ENCODE data around the gene TULP4. TPM values are rescaled to one million over a fixed set of nuclear protein-coding genes. Genes with fewer than 3 reads are reported as not detected.

TULP4 gene
- polyA plus RNA-seq, 1 donor (not counting 4 experiments of a cell fraction or from before 2014, with no cell fraction given), result 13.1 TPM

GRCh38 chr6:158544428-158544827 is 232.2 kb downstream of the TULP4 start:
- TF ChIP-seq CTCF (optimal IDR thresholded peaks at IDR 0.05 in 1 of 3, IDR thresholded peaks at IDR 0.05 in 1 of 3, conservative IDR thresholded peaks at IDR 0.05 in 1 of 3; ENCODE audit: extremely low read depth in 1 of 3, insufficient read depth in 2 of 3, low read length in 3 of 3) (no peak), EZH2 (IDR thresholded peaks at IDR 0.05; ENCODE audit: low read length) (no peak)
- dilution Hi-C loops (cut with MboI; ENCODE audit: extremely low pct_ligation_motif_present, low sequenced_read_pairs), result no loop called here

GRCh38 chr6:158545043-158545966 is 233.0 kb downstream of the TULP4 start:
- no peaks in the 10 kb centered on the region for H3K4me1 ChIP-seq (ENCODE audit: control insufficient read depth, extremely low read depth, insufficient read depth, low read length)
- no peak overlapping the region for H3K4me3 ChIP-seq (ENCODE audit: control insufficient read depth in 2 of 3, extremely low read depth in 1 of 3, insufficient read depth in 2 of 3, low read depth in 1 of 3, low read length in 3 of 3)
- H3K9ac ChIP-seq (ENCODE audit: control insufficient read depth, extremely low read depth, insufficient read depth, low read length), result no peak overlapping the region
- no peaks in the 10 kb centered on the region for H3K9me3 ChIP-seq (ENCODE audit: control insufficient read depth, low read depth, low read length)
- H3K36me3 ChIP-seq (ENCODE audit: control insufficient read depth in 2 of 2, extremely low read depth in 1 of 2, insufficient read depth in 2 of 2, low read length in 2 of 2), result no peaks in the 10 kb centered on the region
- H3K27ac ChIP-seq (ENCODE audit: control insufficient read depth, insufficient read depth, low read length), result no peak overlapping the region
- no peak overlapping the region for H2AFZ ChIP-seq (ENCODE audit: control insufficient read depth, low read length)
- TF ChIP-seq CTCF (optimal IDR thresholded peaks at IDR 0.05 in 1 of 3, IDR thresholded peaks at IDR 0.05 in 1 of 3, conservative IDR thresholded peaks at IDR 0.05 in 1 of 3; ENCODE audit: extremely low read depth in 1 of 3, insufficient read depth in 2 of 3, low read length in 3 of 3) (no peak), EZH2 (IDR thresholded peaks at IDR 0.05; ENCODE audit: low read length) (no peak)
- no peaks in the 10 kb centered on the region for H3K9me1 ChIP-seq (ENCODE audit: control insufficient read depth, extremely low read depth, insufficient read depth, low read length)
- no peak for DNase-seq (ENCODE audit: low read depth, low spot score)
- dilution Hi-C loops (cut with MboI; ENCODE audit: extremely low pct_ligation_motif_present, low sequenced_read_pairs), result no loop called here
- FAIRE-seq, result no peak
- no peaks in the 10 kb centered on the region for H4K20me1 ChIP-seq (ENCODE audit: control insufficient read depth, extremely low read depth, insufficient read depth, low read length)
- no peak overlapping the region for H3K4me2 ChIP-seq (ENCODE audit: control insufficient read depth, extremely low read depth, insufficient read depth, low read depth, low read length)
- peaks cover 17% of the 10 kb centered on the region for H3K27me3 ChIP-seq (ENCODE audit: control insufficient read depth, extremely low read depth, insufficient read depth, low read length)
- no peaks in the 10 kb centered on the region for H3K79me2 ChIP-seq (ENCODE audit: control insufficient read depth, insufficient read depth, low read length)

More at GRCh38 chr6:158544428-158544827, 232.2 kb downstream of the TULP4 start:
- H3K27me3 ChIP-seq (ENCODE audit: control insufficient read depth, extremely low read depth, insufficient read depth, low read length), result peaks cover 22% of the 10 kb centered on the region
- no peak overlapping the region for H3K4me2 ChIP-seq (ENCODE audit: control insufficient read depth, extremely low read depth, insufficient read depth, low read depth, low read length)
- no peaks in the 10 kb centered on the region for H4K20me1 ChIP-seq (ENCODE audit: control insufficient read depth, extremely low read depth, insufficient read depth, low read length)
- DNase-seq (ENCODE audit: low read depth, low spot score), result no peak
- H3K9me3 ChIP-seq (ENCODE audit: control insufficient read depth, low read depth, low read length), result no peaks in the 10 kb centered on the region
- FAIRE-seq, result no peak
- no peak overlapping the region for H3K27ac ChIP-seq (ENCODE audit: control insufficient read depth, insufficient read depth, low read length)
- no peak overlapping the region for H2AFZ ChIP-seq (ENCODE audit: control insufficient read depth, low read length)
- no peak overlapping the region for H3K9ac ChIP-seq (ENCODE audit: control insufficient read depth, extremely low read depth, insufficient read depth, low read length)
- H3K79me2 ChIP-seq (ENCODE audit: control insufficient read depth, insufficient read depth, low read length), result no peaks in the 10 kb centered on the region
- no peak overlapping the region for H3K4me3 ChIP-seq (ENCODE audit: control insufficient read depth in 2 of 3, extremely low read depth in 1 of 3, insufficient read depth in 2 of 3, low read depth in 1 of 3, low read length in 3 of 3)
- no peaks in the 10 kb centered on the region for H3K36me3 ChIP-seq (ENCODE audit: control insufficient read depth in 2 of 2, extremely low read depth in 1 of 2, insufficient read depth in 2 of 2, low read length in 2 of 2)
- H3K4me1 ChIP-seq (ENCODE audit: control insufficient read depth, extremely low read depth, insufficient read depth, low read length), result no peaks in the 10 kb centered on the region
- no peaks in the 10 kb centered on the region for H3K9me1 ChIP-seq (ENCODE audit: control insufficient read depth, extremely low read depth, insufficient read depth, low read length)

Data from keratinocyte (primary cell).